ENCODE results near the gene KCNMA1. TPM values are rescaled to one million over a fixed set of nuclear protein-coding genes. Genes with fewer than 3 reads are reported as not detected.

KCNMA1 gene
- total RNA-seq, 1 donor = 77.8 TPM

- H3K9me3 ChIP-seq (ENCODE audit: low read depth, low read length) = no peaks in the 10 kb centered on the region
- no peak for TF ChIP-seq CTCF (IDR thresholded peaks at IDR 0.05; ENCODE audit: extremely low read depth, low read depth, low read length)
- H3K27ac ChIP-seq (ENCODE audit: low read depth, low read length) = no peak overlapping the region
- H3K27me3 ChIP-seq (ENCODE audit: insufficient read depth, low read length) = peaks cover 17% of the 10 kb centered on the region
- no peak overlapping the region for H2AFZ ChIP-seq (ENCODE audit: low read length)
- no peak overlapping the region for H3K4me2 ChIP-seq (ENCODE audit: insufficient read depth, low read length)
- H3K4me1 ChIP-seq (ENCODE audit: insufficient read depth, low read length) = no peaks in the 10 kb centered on the region
- H3K79me2 ChIP-seq (ENCODE audit: insufficient read depth, low read length) = no peaks in the 10 kb centered on the region
- DNase-seq (ENCODE audit: insufficient read length, low spot score, missing footprints) = no peak
- no peaks in the 10 kb centered on the region for H4K20me1 ChIP-seq (ENCODE audit: insufficient read depth, low read length)
- H3K4me3 ChIP-seq (ENCODE audit: insufficient read depth, low read length) = peak overlapping the region; percentile 15
- no peaks in the 10 kb centered on the region for H3K36me3 ChIP-seq (ENCODE audit: insufficient read depth, low read length)
Observed at GRCh38 chr10:77679217-77679616, 41.6 kb upstream of the KCNMA1 start.

- Histone ChIP-seq H2AFZ (ENCODE audit: low read length) (no peak overlapping the region), H3K4me3 (ENCODE audit: insufficient read depth, low read length) (no peak overlapping the region), H3K27ac (ENCODE audit: low read depth, low read length) (no peak overlapping the region), H4K20me1 (ENCODE audit: insufficient read depth, low read length) (no peaks in the 10 kb centered on the region), H3K27me3 (ENCODE audit: insufficient read depth, low read length) (peaks cover 19% of the 10 kb centered on the region), H3K79me2 (ENCODE audit: insufficient read depth, low read length) (no peaks in the 10 kb centered on the region), H3K4me1 (ENCODE audit: insufficient read depth, low read length) (no peaks in the 10 kb centered on the region), H3K9me3 (ENCODE audit: low read depth, low read length) (no peaks in the 10 kb centered on the region), H3K4me2 (ENCODE audit: insufficient read depth, low read length) (no peak overlapping the region), H3K36me3 (ENCODE audit: insufficient read depth, low read length) (no peaks in the 10 kb centered on the region)
- no peak for DNase-seq (ENCODE audit: insufficient read length, low spot score, missing footprints)
- no peak for TF ChIP-seq CTCF (IDR thresholded peaks at IDR 0.05; ENCODE audit: extremely low read depth, low read depth, low read length)
Observed at GRCh38 chr10:77678146-77678545, 40.5 kb upstream of the KCNMA1 start.

GRCh38 chr10:77675347-77675746, 37.7 kb upstream of the KCNMA1 start:
- H3K36me3 ChIP-seq (ENCODE audit: insufficient read depth, low read length) = no peaks in the 10 kb centered on the region
- H4K20me1 ChIP-seq (ENCODE audit: insufficient read depth, low read length) = no peaks in the 10 kb centered on the region
- no peak overlapping the region for H3K4me3 ChIP-seq (ENCODE audit: insufficient read depth, low read length)
- no peak overlapping the region for H3K4me2 ChIP-seq (ENCODE audit: insufficient read depth, low read length)
- no peaks in the 10 kb centered on the region for H3K79me2 ChIP-seq (ENCODE audit: insufficient read depth, low read length)
- no peak overlapping the region for H2AFZ ChIP-seq (ENCODE audit: low read length)
- no peaks in the 10 kb centered on the region for H3K4me1 ChIP-seq (ENCODE audit: insufficient read depth, low read length)
- no peak for TF ChIP-seq CTCF (IDR thresholded peaks at IDR 0.05; ENCODE audit: extremely low read depth, low read depth, low read length)
- DNase-seq (ENCODE audit: insufficient read length, low spot score, missing footprints) = no peak
- no peaks in the 10 kb centered on the region for H3K9me3 ChIP-seq (ENCODE audit: low read depth, low read length)
- no peak overlapping the region for H3K27ac ChIP-seq (ENCODE audit: low read depth, low read length)
- H3K27me3 ChIP-seq (ENCODE audit: insufficient read depth, low read length) = peaks cover 27% of the 10 kb centered on the region

- DNase-seq (ENCODE audit: insufficient read length, low spot score, missing footprints) = no peak
- no peak overlapping the region for H3K4me3 ChIP-seq (ENCODE audit: insufficient read depth, low read length)
- H3K27ac ChIP-seq (ENCODE audit: low read depth, low read length) = no peak overlapping the region
- H3K4me1 ChIP-seq (ENCODE audit: insufficient read depth, low read length) = no peaks in the 10 kb centered on the region
- no peaks in the 10 kb centered on the region for H3K9me3 ChIP-seq (ENCODE audit: low read depth, low read length)
- no peaks in the 10 kb centered on the region for H4K20me1 ChIP-seq (ENCODE audit: insufficient read depth, low read length)
- no peaks in the 10 kb centered on the region for H3K79me2 ChIP-seq (ENCODE audit: insufficient read depth, low read length)
- no peaks in the 10 kb centered on the region for H3K36me3 ChIP-seq (ENCODE audit: insufficient read depth, low read length)
- no peak overlapping the region for H2AFZ ChIP-seq (ENCODE audit: low read length)
- TF ChIP-seq CTCF (IDR thresholded peaks at IDR 0.05; ENCODE audit: extremely low read depth, low read depth, low read length) = no peak
- H3K4me2 ChIP-seq (ENCODE audit: insufficient read depth, low read length) = no peak overlapping the region
- H3K27me3 ChIP-seq (ENCODE audit: insufficient read depth, low read length) = peaks cover 26% of the 10 kb centered on the region
Observed at GRCh38 chr10:77673515-77674140, 36.0 kb upstream of the KCNMA1 start.

All from osteoblast (primary cell).